NAMALWA (cell line): ENCODE data around the gene PDE8B.
"Not testable (repeated sequence)": the region's sequence is repeated elsewhere in the genome, so short reads cannot be mapped to it uniquely, and the experiment has no call there.

Experiments used
- DNase-seq: peaks from one replicate; pipeline ENCODE4 v3.0.0-alpha.2; 2015; ENCODE audit warnings: low spot score

PDE8B gene

GRCh38 chr5:77358255-77359205, 148.1 kb downstream of the PDE8B start:
- DNase-seq, result no peak

GRCh38 chr5:77359231-77359630, 148.8 kb downstream of the PDE8B start:
- DNase-seq, result no peak

- no peak for DNase-seq
Measured at GRCh38 chr5:77360381-77360780, 149.9 kb downstream of the PDE8B start.

GRCh38 chr5:77360973-77361372, 150.5 kb downstream of the PDE8B start:
- DNase-seq, result no peak

- DNase-seq, result no peak
Measured at GRCh38 chr5:77366717-77367500, 156.4 kb downstream of the PDE8B start.

GRCh38 chr5:77367741-77368140, 157.3 kb downstream of the PDE8B start:
- no peak for DNase-seq

- no peak for DNase-seq
Measured at GRCh38 chr5:77368367-77368766, 157.9 kb downstream of the PDE8B start.

GRCh38 chr5:77369566-77369965, 159.1 kb downstream of the PDE8B start:
- no peak for DNase-seq

GRCh38 chr5:77374686-77375085, 164.2 kb downstream of the PDE8B start:
- no peak for DNase-seq

- no peak for DNase-seq
Measured at GRCh38 chr5:77376609-77377300, 166.3 kb downstream of the PDE8B start.

GRCh38 chr5:77379558-77380061, 169.1 kb downstream of the PDE8B start:
- no peak for DNase-seq

- DNase-seq, result no peak
Measured at GRCh38 chr5:77380636-77381035, 170.2 kb downstream of the PDE8B start.

GRCh38 chr5:77383336-77383735, 172.9 kb downstream of the PDE8B start:
- not testable (repeated sequence) for DNase-seq

GRCh38 chr5:77386340-77386739, 175.9 kb downstream of the PDE8B start:
- DNase-seq, result not testable (repeated sequence)

- DNase-seq, result no peak
Measured at GRCh38 chr5:77389746-77390145, 179.3 kb downstream of the PDE8B start.

GRCh38 chr5:77390221-77390620, 179.7 kb downstream of the PDE8B start:
- no peak for DNase-seq

GRCh38 chr5:77390795-77391194, 180.3 kb downstream of the PDE8B start:
- DNase-seq, result no peak

GRCh38 chr5:77391240-77391765, 180.8 kb downstream of the PDE8B start:
- DNase-seq, result no peak

GRCh38 chr5:77394064-77394715, 183.7 kb downstream of the PDE8B start:
- no peak for DNase-seq

- no peak for DNase-seq
Measured at GRCh38 chr5:77396017-77396416, 185.5 kb downstream of the PDE8B start.

- no peak for DNase-seq
Measured at GRCh38 chr5:77397686-77398292, 187.3 kb downstream of the PDE8B start.
